ENCODE data around the gene FMR1.
A peak's percentile ranks its signal among the peaks of the same experiment; 100 is the strongest.

Gene FMR1

GRCh38 chrX:147890756-147891155 lies 21.0 kb upstream of the FMR1 start:
- no peak for TF ChIP-seq CTCF (IDR thresholded peaks at IDR 0.05)
- Mint-ChIP-seq H3K4me1 (peaks cover 19% of the 10 kb centered on the region), H3K4me3 (no peak overlapping the region), H3K27me3 (ENCODE audit: low read depth, poor library complexity) (no peaks in the 10 kb centered on the region), H3K36me3 (ENCODE audit: low read depth) (no peaks in the 10 kb centered on the region), H3K27ac (no peak overlapping the region), H3K9me3 (peaks cover 46% of the 10 kb centered on the region)
- no peak for DNase-seq

- Mint-ChIP-seq H3K4me3 (no peak overlapping the region), H3K36me3 (ENCODE audit: low read depth) (no peaks in the 10 kb centered on the region), H3K27ac (no peak overlapping the region), H3K27me3 (ENCODE audit: low read depth, poor library complexity) (no peaks in the 10 kb centered on the region), H3K4me1 (peaks cover 19% of the 10 kb centered on the region), H3K9me3 (peaks cover 50% of the 10 kb centered on the region)
- no peak for DNase-seq
- no peak for TF ChIP-seq CTCF (IDR thresholded peaks at IDR 0.05)
Observed at GRCh38 chrX:147891896-147892295, 19.8 kb upstream of the FMR1 start.

- Mint-ChIP-seq H3K9me3 (peaks cover 48% of the 10 kb centered on the region), H3K36me3 (ENCODE audit: low read depth) (no peaks in the 10 kb centered on the region), H3K4me3 (no peak overlapping the region), H3K27me3 (ENCODE audit: low read depth, poor library complexity) (peaks cover 5% of the 10 kb centered on the region), H3K4me1 (peaks cover 28% of the 10 kb centered on the region), H3K27ac (no peak overlapping the region)
- no peak for TF ChIP-seq CTCF (IDR thresholded peaks at IDR 0.05)
- no peak for DNase-seq
Observed at GRCh38 chrX:147893741-147894140, 18.0 kb upstream of the FMR1 start.

- Mint-ChIP-seq H3K27ac (peak overlapping the region; percentile 81), H3K4me3 (peak overlapping the region; percentile 54), H3K9me3 (peaks cover 46% of the 10 kb centered on the region), H3K4me1 (peaks cover 35% of the 10 kb centered on the region), H3K36me3 (ENCODE audit: low read depth) (no peaks in the 10 kb centered on the region), H3K27me3 (ENCODE audit: low read depth, poor library complexity) (peaks cover 5% of the 10 kb centered on the region)
- peak; percentile 10 for DNase-seq
- no peak for TF ChIP-seq CTCF (IDR thresholded peaks at IDR 0.05)
Observed at GRCh38 chrX:147894366-147894963, 17.3 kb upstream of the FMR1 start.

GRCh38 chrX:147897117-147897516 lies 14.6 kb upstream of the FMR1 start:
- peaks cover 53% of the 10 kb centered on the region for H3K4me1 Mint-ChIP-seq
- no peak for DNase-seq
- no peak overlapping the region for H3K27ac Mint-ChIP-seq
- H3K27me3 Mint-ChIP-seq (ENCODE audit: low read depth, poor library complexity) = peaks cover 5% of the 10 kb centered on the region
- no peaks in the 10 kb centered on the region for H3K36me3 Mint-ChIP-seq (ENCODE audit: low read depth)
- TF ChIP-seq CTCF (IDR thresholded peaks at IDR 0.05) = no peak
- H3K9me3 Mint-ChIP-seq = peaks cover 54% of the 10 kb centered on the region
- H3K4me3 Mint-ChIP-seq = no peak overlapping the region

GRCh38 chrX:147898951-147899350 lies 12.8 kb upstream of the FMR1 start:
- Mint-ChIP-seq H3K4me1 (peaks cover 53% of the 10 kb centered on the region), H3K4me3 (no peak overlapping the region), H3K36me3 (ENCODE audit: low read depth) (no peaks in the 10 kb centered on the region), H3K9me3 (peaks cover 50% of the 10 kb centered on the region), H3K27me3 (ENCODE audit: low read depth, poor library complexity) (peaks cover 5% of the 10 kb centered on the region), H3K27ac (no peak overlapping the region)
- TF ChIP-seq CTCF (IDR thresholded peaks at IDR 0.05) = no peak
- no peak for DNase-seq

Data from nephron progenitor cell (in vitro differentiated cells).